ENCODE results near the gene AP3B2.

DNA sequence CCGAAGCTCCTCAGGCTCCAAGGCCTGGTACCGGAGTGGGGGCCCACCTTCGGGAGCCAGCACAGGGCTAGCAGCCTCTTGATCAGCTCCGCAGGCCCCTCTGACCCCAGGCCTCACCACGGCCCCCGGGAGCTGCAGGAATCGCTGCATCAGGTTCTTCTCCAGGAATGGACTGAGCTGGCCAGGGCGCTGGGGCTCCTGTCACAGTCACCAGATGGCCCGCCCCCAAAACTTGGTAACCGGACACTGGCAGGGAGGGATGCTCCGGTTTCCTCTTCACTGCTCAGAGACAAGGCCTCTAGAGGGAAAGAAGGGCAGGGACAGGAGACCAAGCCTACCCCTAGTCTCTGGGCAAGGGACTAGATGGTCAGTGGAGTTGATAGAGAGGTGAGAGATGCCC, 9.9 kb downstream of the AP3B2 start:
- TF ChIP-seq, protein P1, sequence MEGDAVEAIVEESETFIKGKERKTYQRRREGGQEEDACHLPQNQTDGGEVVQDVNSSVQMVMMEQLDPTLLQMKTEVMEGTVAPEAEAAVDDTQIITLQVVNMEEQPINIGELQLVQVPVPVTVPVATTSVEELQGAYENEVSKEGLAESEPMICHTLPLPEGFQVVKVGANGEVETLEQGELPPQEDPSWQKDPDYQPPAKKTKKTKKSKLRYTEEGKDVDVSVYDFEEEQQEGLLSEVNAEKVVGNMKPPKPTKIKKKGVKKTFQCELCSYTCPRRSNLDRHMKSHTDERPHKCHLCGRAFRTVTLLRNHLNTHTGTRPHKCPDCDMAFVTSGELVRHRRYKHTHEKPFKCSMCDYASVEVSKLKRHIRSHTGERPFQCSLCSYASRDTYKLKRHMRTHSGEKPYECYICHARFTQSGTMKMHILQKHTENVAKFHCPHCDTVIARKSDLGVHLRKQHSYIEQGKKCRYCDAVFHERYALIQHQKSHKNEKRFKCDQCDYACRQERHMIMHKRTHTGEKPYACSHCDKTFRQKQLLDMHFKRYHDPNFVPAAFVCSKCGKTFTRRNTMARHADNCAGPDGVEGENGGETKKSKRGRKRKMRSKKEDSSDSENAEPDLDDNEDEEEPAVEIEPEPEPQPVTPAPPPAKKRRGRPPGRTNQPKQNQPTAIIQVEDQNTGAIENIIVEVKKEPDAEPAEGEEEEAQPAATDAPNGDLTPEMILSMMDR (conservative IDR thresholded peaks at IDR 0.05 in 1 of 2, IDR thresholded peaks at IDR 0.05 in 1 of 2; ENCODE audit: low read depth in 1 of 2, low read length in 2 of 2): no peak
- no peak for TF ChIP-seq EZH2 (IDR thresholded peaks at IDR 0.05; ENCODE audit: low read length, missing control alignments)
